HG02798 (cell line): Measurements from ENCODE around the gene DNAAF9.
A peak's percentile ranks its signal among the peaks of the same experiment; 100 is the strongest.

Experiments
- ATAC-seq: cut with Tn5 transposase; IDR thresholded peaks from one replicate; pipeline ENCODE4 v1.9.1; 2021; ENCODE audit warnings: mild to moderate bottlenecking; ENCODE audit not compliant: unreplicated experiment, poor library complexity

The DNAAF9 gene

GRCh38 chr20:3412600-3413392 lies 5.3 kb upstream of the DNAAF9 start:
- no peak for ATAC-seq

GRCh38 chr20:3410464-3410863 lies 3.0 kb upstream of the DNAAF9 start:
- ATAC-seq: no peak

DNA sequence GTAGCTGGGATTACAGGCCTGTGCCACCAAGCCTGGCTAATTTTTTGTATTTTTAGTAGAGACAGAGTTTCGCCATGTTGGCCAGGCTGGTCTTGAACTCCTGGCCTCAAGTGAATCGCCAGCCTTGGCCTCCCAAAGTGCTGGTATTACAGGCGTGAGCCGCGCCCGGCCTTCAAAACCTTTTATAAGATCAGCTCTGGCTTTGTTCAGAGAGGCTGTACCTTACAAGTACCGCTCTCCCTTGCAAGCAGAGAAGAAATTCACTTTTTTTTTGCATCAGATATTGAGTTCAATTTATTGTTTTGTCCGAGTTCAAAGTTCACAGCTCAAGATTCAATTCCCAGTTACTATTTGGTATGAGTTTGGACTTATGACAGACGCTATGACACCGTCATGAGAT lies 1.9 kb upstream of the DNAAF9 start:
- no peak for ATAC-seq

- peak; percentile 61 for ATAC-seq
Measured at GRCh38 chr20:3407771-3408637, 535 bp upstream of the DNAAF9 start.

DNA sequence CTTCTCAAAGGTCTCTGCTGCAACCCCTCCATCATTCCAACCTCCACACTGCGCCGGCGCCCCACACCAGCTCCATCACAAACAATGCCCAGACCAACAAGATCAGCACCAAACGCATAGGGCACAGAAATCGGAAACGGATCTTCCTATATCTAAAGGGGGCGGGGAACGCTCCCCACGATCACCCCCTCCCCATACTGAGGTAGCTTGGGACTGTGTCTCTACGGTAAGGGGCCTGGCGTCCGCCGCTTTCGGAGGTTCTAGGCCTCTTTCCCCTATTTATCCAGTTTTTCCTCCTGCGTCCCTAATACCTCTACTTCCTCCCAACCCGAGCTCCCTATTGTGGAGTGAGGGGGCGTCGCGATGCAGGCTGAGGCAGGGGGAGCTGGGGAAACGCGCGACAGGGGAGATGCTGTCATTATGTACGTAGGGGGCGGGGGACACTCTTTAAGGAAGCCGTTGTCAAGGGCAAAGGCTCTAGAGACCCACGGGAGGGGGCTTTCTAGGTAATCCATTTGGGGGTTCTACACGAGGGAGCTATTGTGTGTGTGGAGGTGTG lies 909 bp downstream of the DNAAF9 start:
- ATAC-seq: no peak

DNA sequence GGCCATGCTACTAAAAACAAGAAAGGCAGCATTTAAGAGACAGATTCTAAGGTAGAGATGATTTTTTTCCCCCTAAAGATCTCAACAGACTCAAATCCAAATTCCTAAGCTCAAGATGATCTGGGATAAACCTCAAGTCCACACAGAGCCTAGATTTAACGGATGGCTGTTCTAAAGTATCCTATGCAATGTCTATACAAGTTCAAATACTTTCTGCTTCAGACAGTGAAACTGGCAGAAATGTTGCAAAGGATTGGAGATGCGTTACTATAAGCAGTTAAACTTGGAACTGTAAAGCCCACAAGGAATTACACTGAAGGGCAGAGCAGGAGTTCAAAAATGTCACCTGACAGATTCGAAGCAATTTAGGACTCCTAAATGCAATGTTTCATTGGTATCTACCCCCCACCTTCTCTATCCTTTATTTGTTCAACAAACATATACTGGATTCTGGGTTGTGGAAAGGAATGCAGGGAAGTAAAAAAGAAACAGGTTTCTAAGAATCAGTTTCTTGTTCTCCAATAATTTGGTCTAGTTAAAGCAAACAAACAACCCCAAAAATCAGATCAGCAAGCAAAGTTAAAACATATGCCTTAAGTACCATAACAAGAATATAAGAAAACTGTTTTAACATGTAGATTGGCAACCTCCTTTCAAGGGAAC lies 1.6 kb downstream of the DNAAF9 start:
- no peak for ATAC-seq

DNA sequence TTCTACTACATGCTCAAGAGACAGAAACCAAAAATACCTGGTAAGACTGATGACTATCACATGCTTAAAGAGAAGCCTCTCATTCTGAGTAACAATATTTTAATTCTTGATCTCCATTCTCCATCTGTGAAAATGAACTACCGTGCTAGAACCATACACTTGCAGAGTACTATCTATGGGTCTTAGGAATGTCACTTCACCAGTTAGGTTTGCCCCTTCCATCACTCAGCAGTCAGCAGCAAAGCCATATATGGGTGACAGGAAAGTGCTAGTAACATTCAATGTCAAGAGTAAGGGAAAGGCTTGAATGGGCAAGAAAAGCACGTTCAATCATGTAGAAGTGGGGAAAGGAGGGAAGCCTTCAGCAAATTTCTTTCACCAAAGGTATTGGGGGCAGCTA lies 2.3 kb downstream of the DNAAF9 start:
- no peak for ATAC-seq

DNA sequence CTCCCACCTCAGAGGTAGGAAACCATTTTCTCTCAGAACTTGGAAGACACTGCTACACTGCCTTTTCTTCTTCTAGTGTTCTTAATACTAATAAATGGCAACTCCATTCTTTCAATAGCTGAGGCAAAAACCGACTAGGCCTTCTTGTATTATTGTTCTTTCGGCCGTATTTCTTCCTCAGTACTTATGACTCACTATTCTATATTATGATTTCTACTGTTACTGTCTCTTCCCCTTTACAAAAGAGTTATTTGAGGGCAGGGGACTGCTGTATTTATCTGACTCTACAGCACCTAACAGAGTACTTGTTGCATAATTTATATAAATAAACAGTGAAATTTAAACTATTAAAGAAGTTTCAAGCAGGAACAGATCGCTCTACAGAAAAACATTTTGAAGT lies 3.1 kb downstream of the DNAAF9 start:
- no peak for ATAC-seq

GRCh38 chr20:3403741-3404140 lies 3.7 kb downstream of the DNAAF9 start:
- no peak for ATAC-seq

- ATAC-seq: no peak
Measured at GRCh38 chr20:3402453-3402852, 5.0 kb downstream of the DNAAF9 start.

DNA sequence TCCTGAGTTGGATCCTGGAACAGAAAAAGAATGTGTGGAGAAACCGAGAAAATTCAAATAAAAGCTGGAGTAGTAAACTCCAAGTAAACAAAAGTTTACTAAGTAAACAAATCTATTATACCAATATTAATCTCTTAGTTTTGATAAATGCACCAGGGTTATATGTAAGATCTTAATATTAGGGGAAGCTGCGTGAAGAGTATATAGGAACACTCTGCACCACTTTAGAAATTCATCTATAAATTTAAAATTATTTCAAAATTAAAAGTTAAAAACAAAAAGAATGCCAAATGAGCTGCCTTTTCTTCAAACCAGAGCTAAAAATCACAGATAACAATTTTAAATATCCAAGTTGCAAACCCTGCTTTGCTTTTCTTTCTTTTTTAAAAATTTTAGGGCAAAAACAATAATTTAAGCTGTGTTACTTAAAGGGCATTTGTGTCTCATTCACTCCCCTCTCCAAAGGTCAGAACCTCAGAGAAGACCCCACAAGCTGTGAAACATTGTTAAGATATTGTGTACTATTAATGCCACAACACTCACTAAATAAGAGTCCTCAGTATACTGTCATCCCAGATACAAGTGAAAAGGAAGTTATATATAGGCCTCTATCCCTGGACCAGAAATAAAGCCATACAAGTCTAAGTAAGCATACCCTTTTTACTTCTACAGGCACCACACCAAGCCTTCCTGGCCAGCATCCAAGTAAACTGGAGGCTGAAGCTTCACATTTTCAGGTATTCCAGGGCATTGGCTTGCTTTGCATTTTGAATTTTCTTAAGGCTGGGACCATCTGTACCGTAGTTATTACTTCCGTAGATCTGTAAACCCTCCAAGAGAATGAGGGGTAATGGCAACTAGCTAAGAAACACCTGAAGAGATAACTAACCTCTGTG lies 7.0 kb downstream of the DNAAF9 start:
- ATAC-seq: no peak

DNA sequence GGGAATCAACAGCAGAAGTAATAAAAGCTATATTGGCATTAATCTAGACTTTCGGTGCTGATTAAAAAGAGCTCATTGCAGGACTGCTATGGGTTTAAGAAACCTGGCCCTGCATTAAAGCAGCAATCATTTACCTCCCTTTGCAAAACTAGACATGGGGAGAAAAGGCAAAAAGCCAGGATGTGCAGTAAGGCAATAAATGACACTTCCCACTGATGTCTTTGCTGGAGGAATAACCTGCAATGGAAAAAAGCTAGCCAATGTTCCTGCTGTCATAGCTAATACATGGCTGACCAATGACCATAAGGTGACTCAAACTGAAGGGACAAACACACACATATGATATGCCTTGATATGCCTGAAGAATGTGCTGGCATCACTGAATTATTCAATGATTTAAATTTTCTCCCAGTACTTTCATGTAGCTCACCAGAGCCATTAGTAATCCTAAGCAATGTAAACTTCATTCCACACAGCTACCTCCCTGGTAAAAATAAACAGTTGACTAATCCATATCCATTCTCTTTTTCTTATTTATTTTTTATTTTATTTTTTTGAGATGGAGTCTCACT lies 8.7 kb downstream of the DNAAF9 start:
- no peak for ATAC-seq

DNA sequence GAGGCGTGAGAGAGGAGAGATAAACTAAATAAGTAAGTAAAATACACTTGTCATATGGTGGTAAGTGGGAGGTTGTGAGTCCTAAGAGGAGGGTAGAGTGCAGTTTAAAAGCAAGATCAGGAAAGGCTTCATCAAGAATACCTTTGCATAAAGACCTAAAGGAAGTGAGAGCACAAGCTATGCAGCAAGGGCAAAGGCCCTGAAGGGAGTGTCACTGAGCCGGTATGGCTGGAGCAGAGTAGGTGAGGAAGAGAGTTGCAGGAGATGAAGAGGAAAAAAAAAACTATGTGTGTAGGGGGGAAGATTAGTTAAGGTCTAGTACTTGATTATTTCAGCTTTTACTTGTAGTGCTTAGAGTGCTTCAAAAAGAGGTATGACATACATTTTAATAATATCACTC lies 11.0 kb downstream of the DNAAF9 start:
- ATAC-seq: no peak

- ATAC-seq: no peak
Measured at GRCh38 chr20:3392756-3393155, 14.7 kb downstream of the DNAAF9 start.

- ATAC-seq: no peak
Measured at GRCh38 chr20:3390759-3391425, 16.6 kb downstream of the DNAAF9 start.

GRCh38 chr20:3383878-3384495 lies 23.5 kb downstream of the DNAAF9 start:
- no peak for ATAC-seq

GRCh38 chr20:3382836-3383235 lies 24.6 kb downstream of the DNAAF9 start:
- no peak for ATAC-seq

- no peak for ATAC-seq
Measured at GRCh38 chr20:3380228-3381070, 27.0 kb downstream of the DNAAF9 start.
